ENCODE data around the gene AK4. TPM values are rescaled to one million over a fixed set of nuclear protein-coding genes. Genes with fewer than 3 reads are reported as not detected.

Gene AK4
- total RNA-seq, 6 donors from 2014 or later, result 0.44 to 7.0 (median 3.6) TPM

GRCh38 chr1:65245295-65245694 is 97.3 kb downstream of the AK4 start:
- no peaks in the 10 kb centered on the region for H3K9me3 ChIP-seq
- H3K4me3 ChIP-seq, result no peak overlapping the region
- TF ChIP-seq CTCF (IDR thresholded peaks at IDR 0.05) (no peak), POLR2A (IDR thresholded peaks at IDR 0.05) (no peak), EP300 (IDR thresholded peaks at IDR 0.05) (no peak), POLR2AphosphoS5 (IDR thresholded peaks at IDR 0.05) (no peak)
- H3K27me3 ChIP-seq, result no peaks in the 10 kb centered on the region
- H3K36me3 ChIP-seq, result no peaks in the 10 kb centered on the region
- ATAC-seq (ENCODE audit: low FRiP score in 2 of 2) (no peak), DNase-seq (no peak)
- no peak overlapping the region for H3K27ac ChIP-seq
- H3K4me1 ChIP-seq, result peaks cover 0 to 5% (median 0%) of the 10 kb centered on the region in 4 donors

DNA sequence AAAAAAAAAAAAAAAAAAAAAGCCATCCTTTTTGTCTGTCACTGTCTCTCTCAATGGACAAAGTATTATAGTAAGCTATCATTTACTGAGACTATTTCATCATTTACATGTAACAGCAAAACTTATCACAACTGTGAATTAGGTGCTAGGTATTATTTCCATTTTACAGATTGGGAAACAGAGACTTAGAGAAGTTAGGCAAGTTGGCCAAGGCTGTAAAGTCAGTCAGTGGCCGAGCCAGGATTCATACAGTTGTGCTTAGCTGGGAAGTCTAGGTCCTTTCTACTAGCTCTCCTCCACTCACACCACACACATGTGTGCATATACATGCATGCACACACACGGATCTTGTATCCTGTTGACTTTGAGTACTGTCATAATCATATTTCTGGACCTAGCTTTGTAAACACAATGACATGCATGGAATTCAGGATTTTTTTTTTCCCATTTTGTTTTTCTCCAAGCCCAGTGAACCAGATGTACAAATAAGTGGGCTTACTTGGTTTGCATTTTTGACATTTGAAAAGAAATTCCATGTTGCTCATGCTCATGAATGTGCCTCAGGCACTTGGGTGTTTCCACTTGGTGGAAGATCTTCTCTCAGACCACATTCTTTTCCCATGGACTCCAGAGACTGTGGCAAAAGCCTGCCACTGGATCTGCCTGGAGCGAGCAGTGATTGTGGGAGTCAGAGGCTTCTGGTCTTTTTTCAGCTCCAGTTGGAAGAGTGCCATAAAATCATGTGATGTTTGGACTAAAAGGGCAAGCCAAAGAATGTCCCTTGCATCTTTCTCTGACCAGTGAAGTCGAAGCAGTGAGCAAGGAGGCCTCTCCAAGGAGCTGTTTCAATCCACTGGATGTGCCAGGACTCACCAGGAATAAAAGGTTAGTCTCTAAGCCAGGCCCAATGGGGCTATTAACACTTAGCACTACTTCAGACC is 99.7 kb downstream of the AK4 start:
- 40 to 57% methylated on average over 4 of the region's 4 CpGs for WGBS, 2 donors
- no peak overlapping the region for H3K4me3 ChIP-seq

DNA sequence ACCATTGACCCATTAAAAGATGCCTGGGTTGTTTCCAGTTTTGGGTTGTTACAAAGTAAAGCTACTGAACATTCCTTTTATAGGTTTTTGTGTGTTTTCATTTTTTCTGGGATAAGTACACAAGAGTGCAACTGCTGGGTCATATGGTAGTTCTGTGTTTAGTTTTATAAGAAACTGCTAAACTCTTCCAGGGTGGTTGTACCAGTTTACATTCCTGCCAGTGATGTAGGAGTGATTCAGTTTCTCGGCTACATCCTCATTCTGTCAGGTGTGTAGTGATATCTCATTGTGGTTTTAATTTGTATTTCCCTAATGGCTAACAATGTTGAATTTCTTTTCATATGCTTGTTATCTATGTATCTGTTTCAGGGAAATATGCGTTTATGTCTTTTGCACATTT is 102.8 kb downstream of the AK4 start:
- H3K9me3 ChIP-seq, result no peaks in the 10 kb centered on the region
- no peaks in the 10 kb centered on the region for H3K36me3 ChIP-seq
- ATAC-seq (ENCODE audit: low FRiP score in 2 of 2) (no peak), DNase-seq (no peak)
- no peak overlapping the region for H3K4me3 ChIP-seq
- WGBS, 2 donors, result 84 to 87% methylated on average over 2 of the region's 2 CpGs
- no peak overlapping the region for H3K27ac ChIP-seq
- peaks cover 13 to 17% (median 15%) of the 10 kb centered on the region in 4 donors for H3K4me1 ChIP-seq
- H3K27me3 ChIP-seq, result no peaks in the 10 kb centered on the region
- no peak for TF ChIP-seq EP300 (IDR thresholded peaks at IDR 0.05)
- TF ChIP-seq POLR2AphosphoS5 (IDR thresholded peaks at IDR 0.05), result no peak
- no peak for TF ChIP-seq CTCF (IDR thresholded peaks at IDR 0.05)
- no peak for TF ChIP-seq POLR2A (IDR thresholded peaks at IDR 0.05)

More for the DNA sequence above, 99.7 kb downstream of the AK4 start:
- DNase-seq (no peak), ATAC-seq (ENCODE audit: low FRiP score in 2 of 2) (no peak)
- Histone ChIP-seq H3K4me1 (peaks cover 0 to 5% (median 0%) of the 10 kb centered on the region in 4 donors), H3K27ac (peak overlapping the region; percentile 17 to 67 (median 60)), H3K27me3 (no peaks in the 10 kb centered on the region), H3K9me3 (no peaks in the 10 kb centered on the region), H3K36me3 (no peaks in the 10 kb centered on the region)
- no peak for TF ChIP-seq POLR2AphosphoS5 (IDR thresholded peaks at IDR 0.05)

DNA sequence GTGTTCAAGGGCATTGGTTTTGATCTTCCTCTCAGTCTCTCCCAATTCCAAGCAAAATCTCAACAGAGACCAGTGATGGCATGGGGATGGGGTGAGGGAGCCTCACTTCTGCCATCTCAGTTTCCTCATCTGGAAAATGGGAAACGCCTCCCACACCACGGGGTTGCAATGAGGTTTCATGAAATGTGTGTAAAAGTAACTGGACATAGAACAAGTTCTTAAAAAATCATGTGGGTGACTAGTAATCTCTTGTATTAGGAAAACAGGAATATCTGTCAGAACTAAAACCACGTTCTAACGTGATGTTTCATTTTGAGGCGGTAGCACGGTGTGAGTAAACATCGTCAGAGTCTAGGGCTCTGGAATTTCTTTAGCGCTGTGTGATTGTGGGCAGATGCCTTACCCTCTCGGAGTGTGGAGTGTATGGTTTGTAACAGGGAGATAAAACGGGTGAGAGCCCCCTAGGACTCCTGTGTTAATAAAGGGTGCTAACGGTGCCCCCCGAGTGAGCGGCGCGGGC is 105.9 kb downstream of the AK4 start:
- ATAC-seq (ENCODE audit: low FRiP score in 2 of 2) (peak; percentile 9 to 50), DNase-seq (no peak)
- peak overlapping the region in 2 of 4 donors; percentile 49 to 81 for H3K27ac ChIP-seq
- H3K36me3 ChIP-seq, result no peaks in the 10 kb centered on the region
- H3K4me1 ChIP-seq, result peaks cover 10 to 17% (median 15%) of the 10 kb centered on the region in 4 donors
- 3 to 4% methylated on average over 10 to 15 of the region's 15 CpGs for WGBS, 2 donors
- no peaks in the 10 kb centered on the region for H3K27me3 ChIP-seq
- TF ChIP-seq EP300 (IDR thresholded peaks at IDR 0.05) (no peak), CTCF (IDR thresholded peaks at IDR 0.05) (no peak), POLR2AphosphoS5 (IDR thresholded peaks at IDR 0.05) (no peak), POLR2A (IDR thresholded peaks at IDR 0.05) (no peak)
- H3K9me3 ChIP-seq, result no peaks in the 10 kb centered on the region
- peak overlapping the region; percentile 28 to 93 (median 76) for H3K4me3 ChIP-seq

DNA sequence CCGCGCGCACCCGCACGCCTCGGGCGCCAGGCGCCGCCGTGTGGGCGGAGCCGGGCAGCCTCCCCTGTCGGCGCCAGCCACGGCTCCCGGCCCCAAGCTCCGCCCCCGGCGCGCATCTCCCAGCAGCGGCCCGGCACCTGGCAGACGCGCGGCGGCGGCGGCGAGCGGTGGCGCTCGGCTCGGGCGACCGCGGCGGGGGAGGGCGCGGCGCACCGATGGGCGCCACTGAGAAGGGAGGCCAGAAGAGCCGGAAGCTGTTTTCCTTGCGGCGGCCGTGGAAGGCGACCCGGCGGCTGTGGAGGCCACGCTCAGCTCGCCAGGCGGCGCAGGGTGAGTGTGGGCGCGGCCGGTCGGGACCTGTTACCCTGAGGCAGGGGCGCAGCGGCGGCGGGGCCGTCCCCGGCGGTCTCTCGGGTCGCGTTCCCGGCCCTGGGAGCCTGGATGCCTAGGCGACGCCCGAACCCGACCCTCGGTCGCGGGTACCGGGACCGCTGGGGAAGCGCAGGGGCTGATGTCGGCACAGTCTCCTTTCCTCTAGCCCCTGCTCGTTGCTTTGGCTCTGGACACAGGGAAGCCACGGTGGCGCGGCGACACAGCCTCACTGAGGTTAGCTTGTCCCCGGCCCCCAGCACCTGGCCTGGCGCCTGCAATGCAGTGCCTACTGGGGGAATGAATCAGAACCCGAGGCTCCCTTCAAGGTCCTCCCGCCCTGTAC is 106.5 kb downstream of the AK4 start:
- ATAC-seq (ENCODE audit: low FRiP score in 2 of 2) (peak; percentile 86 to 96), DNase-seq (peak; percentile 87 to 97)
- no peaks in the 10 kb centered on the region for H3K36me3 ChIP-seq
- 0 to 4% methylated on average over 5 to 8 of the region's 88 CpGs for WGBS, 2 donors
- TF ChIP-seq CTCF (IDR thresholded peaks at IDR 0.05) (peak in 5 of 6 experiments; percentile 25 to 55 (median 36)), POLR2A (IDR thresholded peaks at IDR 0.05) (peak in 2 of 4 donors; percentile 36 to 47), POLR2AphosphoS5 (IDR thresholded peaks at IDR 0.05) (no peak)
- peaks cover 10 to 17% (median 15%) of the 10 kb centered on the region in 4 donors for H3K4me1 ChIP-seq
- H3K27me3 ChIP-seq, result no peaks in the 10 kb centered on the region
- H3K27ac ChIP-seq, result peak overlapping the region in 3 of 4 donors; percentile 12 to 81 (median 49)
- no peaks in the 10 kb centered on the region for H3K9me3 ChIP-seq
- peak overlapping the region; percentile 72 to 98 (median 87) for H3K4me3 ChIP-seq

All from upper lobe of left lung (tissue), 6 donors.